WTC11 (cell line): ENCODE measurements around the gene FBLN5. TPM values are rescaled to one million over a fixed set of nuclear protein-coding genes. Genes with fewer than 3 reads are reported as not detected.

Source experiments
- ATAC-seq: fragments of 200-7000 bp; cut with Tn5 transposase; 2 replicates; pipeline ENCODE4 v1.10.0; 2021; ENCODE audit warnings: mild to moderate bottlenecking, moderate library complexity
- CTCF ChIA-PET: fragments of 300-600 bp; sonication (Branson Sonifier 250); formaldehyde crosslinking; loops from one replicate; lab custom pipeline; 2021; ENCODE audit warnings: antibody characterized with exemption; lab: Charles Lee
- POLR2A ChIA-PET: fragments of 350-600 bp; sonication (Branson Sonifier 250); formaldehyde crosslinking; loops from one replicate; lab custom pipeline; 2021; ENCODE audit warnings: antibody characterized with exemption; lab: Charles Lee
- DNase-seq: peaks from one replicate; pipeline ENCODE4 v3.0.0; 2021; ENCODE audit warnings: low spot score
- H3K27ac Mint-ChIP-seq: 2 replicates; pipeline ENCODE4 v1.8.0; 2021; ENCODE audit warnings: mixed read lengths
- H3K27me3 Mint-ChIP-seq: 2 replicates; pipeline ENCODE4 v1.8.0; 2021; ENCODE audit warnings: low read depth, mild to moderate bottlenecking, moderate library complexity, mixed read lengths
- H3K36me3 Mint-ChIP-seq: 2 replicates; pipeline ENCODE4 v1.8.0; 2021; ENCODE audit warnings: mixed read lengths
- H3K4me1 Mint-ChIP-seq: 2 replicates; pipeline ENCODE4 v1.8.0; 2022; ENCODE audit warnings: mixed read lengths
- H3K4me3 Mint-ChIP-seq: 2 replicates; pipeline ENCODE4 v1.8.0; 2021; ENCODE audit warnings: mild to moderate bottlenecking, moderate library complexity, mixed read lengths
- H3K9me3 Mint-ChIP-seq: 2 replicates; pipeline ENCODE4 v1.8.0; 2021; ENCODE audit warnings: mixed read lengths
- GTF2I ChIP-seq: fragments of 250-450 bp; sonication (Bioruptor Pico); conservative IDR thresholded peaks from 2 replicates; pipeline ENCODE4 v1.4.0; 2021; ENCODE audit warnings: mild to moderate bottlenecking
- JAZF1 ChIP-seq: fragments of 250-450 bp; sonication (Bioruptor Pico); IDR thresholded peaks from 2 replicates; pipeline ENCODE4 v1.9.0; 2021; ENCODE audit warnings: moderate library complexity, mild to moderate bottlenecking, inconsistent platforms
- JUN ChIP-seq: sonication (generic); formaldehyde crosslinking; IDR thresholded peaks from 2 replicates; pipeline ENCODE4 v1.8.0; 2023; ENCODE audit warnings: mild to moderate bottlenecking, missing genetic modification reagents
- MXD4 ChIP-seq: fragments of 250-450 bp; sonication (Bioruptor Pico); IDR thresholded peaks from 2 replicates; pipeline ENCODE4 v1.8.0; 2021; ENCODE audit warnings: mild to moderate bottlenecking, moderate library complexity, borderline replicate concordance
- MYBL2 ChIP-seq: sonication (generic); formaldehyde crosslinking; IDR thresholded peaks from 2 replicates; pipeline ENCODE4 v1.8.1; 2023; ENCODE audit warnings: mild to moderate bottlenecking, moderate library complexity, missing genetic modification reagents
- NFATC4 ChIP-seq: fragments of 250-450 bp; sonication (Bioruptor Pico); IDR thresholded peaks from 2 replicates; pipeline ENCODE4 v1.9.0; 2021; ENCODE audit warnings: mild to moderate bottlenecking
- NFYB ChIP-seq: sonication (generic); formaldehyde crosslinking; conservative IDR thresholded peaks from 2 replicates; pipeline ENCODE4 v1.8.0; 2022; ENCODE audit warnings: low read depth, missing genetic modification reagents
- NR1H2 ChIP-seq: sonication (generic); formaldehyde crosslinking; IDR thresholded peaks from 2 replicates; pipeline ENCODE4 v1.9.0; 2021; ENCODE audit warnings: mild to moderate bottlenecking, moderate library complexity, missing genetic modification reagents
- SP1 ChIP-seq: sonication (generic); formaldehyde crosslinking; conservative IDR thresholded peaks from 2 replicates; pipeline ENCODE4 v1.8.1; 2022; ENCODE audit warnings: missing genetic modification reagents
- ZNF121 ChIP-seq: sonication (generic); formaldehyde crosslinking; IDR thresholded peaks from 2 replicates; pipeline ENCODE4 v1.8.0; 2023; ENCODE audit warnings: missing genetic modification reagents
- ZNF138 ChIP-seq: sonication (generic); formaldehyde crosslinking; conservative IDR thresholded peaks from 2 replicates; pipeline ENCODE4 v1.8.1; 2022; ENCODE audit warnings: mild to moderate bottlenecking, moderate library complexity, missing genetic modification reagents
- ZNF416 ChIP-seq: fragments of 250-450 bp; sonication (Bioruptor Pico); IDR thresholded peaks from 2 replicates; pipeline ENCODE4 v1.9.0; 2021; ENCODE audit warnings: mild to moderate bottlenecking, inconsistent platforms
- total RNA-seq: library from RNA; stranded (reverse); gene quantifications from 3 replicates; pipeline ENCODE4 v1.2.3, GENCODE V29; 2021
- TF ChIP-seq, protein P1 (sequence below): fragments of 250-450 bp; sonication (Bioruptor Pico); IDR thresholded peaks from 2 replicates; pipeline ENCODE4 v1.9.0; 2021; ENCODE audit warnings: mild to moderate bottlenecking
- TF ChIP-seq, protein P2 (sequence below): sonication (generic); formaldehyde crosslinking; IDR thresholded peaks from 2 replicates; pipeline ENCODE4 v1.8.0; 2022; ENCODE audit warnings: mild to moderate bottlenecking, missing genetic modification reagents
- TF ChIP-seq, protein P3 (sequence below): sonication (generic); formaldehyde crosslinking; IDR thresholded peaks from 2 replicates; pipeline ENCODE4 v1.8.1; 2023; ENCODE audit warnings: mild to moderate bottlenecking, missing genetic modification reagents, moderate library complexity
- TF ChIP-seq, protein P4 (sequence below): fragments of 200-600 bp; IDR thresholded peaks from 2 replicates; pipeline ENCODE4 v1.8.0; 2022; ENCODE audit warnings: antibody characterized with exemption
- TF ChIP-seq, protein P5 (sequence below): sonication (generic); formaldehyde crosslinking; IDR thresholded peaks from 2 replicates; pipeline ENCODE4 v1.8.0; 2023; ENCODE audit warnings: missing genetic modification reagents
- TF ChIP-seq, protein P6 (sequence below): sonication (generic); formaldehyde crosslinking; IDR thresholded peaks from 2 replicates; pipeline ENCODE4 v1.8.1; 2023; ENCODE audit warnings: mild to moderate bottlenecking, moderate library complexity, missing genetic modification reagents
- TF ChIP-seq, protein P7 (sequence below): sonication (generic); formaldehyde crosslinking; conservative IDR thresholded peaks from 2 replicates; pipeline ENCODE4 v1.8.1; 2022; ENCODE audit warnings: mild to moderate bottlenecking, missing genetic modification reagents
- TF ChIP-seq, protein P8 (sequence below): sonication (generic); formaldehyde crosslinking; IDR thresholded peaks from 2 replicates; pipeline ENCODE4 v1.8.1; 2023; ENCODE audit warnings: mild to moderate bottlenecking, missing genetic modification reagents

FBLN5 gene
- total RNA-seq, 1 experiment from 2014 or later, result 4.0 TPM

DNA sequence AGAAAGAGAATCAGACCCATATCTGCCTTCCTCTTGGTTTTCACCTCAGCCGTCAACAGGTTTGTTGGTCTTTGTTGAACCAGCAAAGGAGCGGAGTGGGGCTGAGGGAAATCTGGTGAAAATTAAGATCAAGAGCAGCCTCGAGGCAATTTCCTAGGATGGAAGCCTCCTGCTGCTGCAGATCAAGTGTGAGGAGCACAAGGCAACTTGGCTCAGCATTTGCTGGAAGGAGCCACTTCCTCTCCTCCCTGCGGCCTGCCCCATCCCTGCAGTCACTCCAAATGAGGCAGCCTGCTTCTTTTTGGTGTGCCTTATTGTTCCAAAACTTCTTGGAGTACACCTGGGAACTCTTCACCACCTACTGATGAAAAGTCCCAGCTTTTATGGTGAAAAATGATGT, 85.1 kb downstream of the FBLN5 start:
- H3K36me3 Mint-ChIP-seq, result no peaks in the 10 kb centered on the region
- H3K27ac Mint-ChIP-seq, result no peak overlapping the region
- peaks cover 22% of the 10 kb centered on the region for H3K4me1 Mint-ChIP-seq
- H3K4me3 Mint-ChIP-seq, result no peak overlapping the region
- CTCF ChIA-PET, result interaction anchor here (0.7 to 0.9 kb wide), 2 partner anchors 38 to 49 kb away, joined by 4 to 5 read pairs; no protein-coding TSS in a partner anchor
- H3K27me3 Mint-ChIP-seq, result peaks cover 3% of the 10 kb centered on the region; the same call in 1 of the 2 replicates
- DNase-seq (no peak), ATAC-seq (no peak; the same call in 1 of the 2 replicates)
- H3K9me3 Mint-ChIP-seq, result peaks cover 2% of the 10 kb centered on the region; the same call in 1 of the 2 replicates
- POLR2A ChIA-PET, result no interaction called here
- TF ChIP-seq NR1H2 (CRISPR knock-in tag), result no peak
- TF ChIP-seq NFYB (CRISPR knock-in tag), result no peak
- TF ChIP-seq, protein P1, sequence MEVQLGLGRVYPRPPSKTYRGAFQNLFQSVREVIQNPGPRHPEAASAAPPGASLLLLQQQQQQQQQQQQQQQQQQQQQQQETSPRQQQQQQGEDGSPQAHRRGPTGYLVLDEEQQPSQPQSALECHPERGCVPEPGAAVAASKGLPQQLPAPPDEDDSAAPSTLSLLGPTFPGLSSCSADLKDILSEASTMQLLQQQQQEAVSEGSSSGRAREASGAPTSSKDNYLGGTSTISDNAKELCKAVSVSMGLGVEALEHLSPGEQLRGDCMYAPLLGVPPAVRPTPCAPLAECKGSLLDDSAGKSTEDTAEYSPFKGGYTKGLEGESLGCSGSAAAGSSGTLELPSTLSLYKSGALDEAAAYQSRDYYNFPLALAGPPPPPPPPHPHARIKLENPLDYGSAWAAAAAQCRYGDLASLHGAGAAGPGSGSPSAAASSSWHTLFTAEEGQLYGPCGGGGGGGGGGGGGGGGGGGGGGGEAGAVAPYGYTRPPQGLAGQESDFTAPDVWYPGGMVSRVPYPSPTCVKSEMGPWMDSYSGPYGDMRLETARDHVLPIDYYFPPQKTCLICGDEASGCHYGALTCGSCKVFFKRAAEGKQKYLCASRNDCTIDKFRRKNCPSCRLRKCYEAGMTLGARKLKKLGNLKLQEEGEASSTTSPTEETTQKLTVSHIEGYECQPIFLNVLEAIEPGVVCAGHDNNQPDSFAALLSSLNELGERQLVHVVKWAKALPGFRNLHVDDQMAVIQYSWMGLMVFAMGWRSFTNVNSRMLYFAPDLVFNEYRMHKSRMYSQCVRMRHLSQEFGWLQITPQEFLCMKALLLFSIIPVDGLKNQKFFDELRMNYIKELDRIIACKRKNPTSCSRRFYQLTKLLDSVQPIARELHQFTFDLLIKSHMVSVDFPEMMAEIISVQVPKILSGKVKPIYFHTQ (CRISPR knock-in tag), result no peak
- TF ChIP-seq, protein P2, sequence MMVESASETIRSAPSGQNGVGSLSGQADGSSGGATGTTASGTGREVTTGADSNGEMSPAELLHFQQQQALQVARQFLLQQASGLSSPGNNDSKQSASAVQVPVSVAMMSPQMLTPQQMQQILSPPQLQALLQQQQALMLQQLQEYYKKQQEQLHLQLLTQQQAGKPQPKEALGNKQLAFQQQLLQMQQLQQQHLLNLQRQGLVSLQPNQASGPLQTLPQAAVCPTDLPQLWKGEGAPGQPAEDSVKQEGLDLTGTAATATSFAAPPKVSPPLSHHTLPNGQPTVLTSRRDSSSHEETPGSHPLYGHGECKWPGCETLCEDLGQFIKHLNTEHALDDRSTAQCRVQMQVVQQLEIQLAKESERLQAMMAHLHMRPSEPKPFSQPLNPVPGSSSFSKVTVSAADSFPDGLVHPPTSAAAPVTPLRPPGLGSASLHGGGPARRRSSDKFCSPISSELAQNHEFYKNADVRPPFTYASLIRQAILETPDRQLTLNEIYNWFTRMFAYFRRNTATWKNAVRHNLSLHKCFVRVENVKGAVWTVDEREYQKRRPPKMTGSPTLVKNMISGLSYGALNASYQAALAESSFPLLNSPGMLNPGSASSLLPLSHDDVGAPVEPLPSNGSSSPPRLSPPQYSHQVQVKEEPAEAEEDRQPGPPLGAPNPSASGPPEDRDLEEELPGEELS (CRISPR knock-in tag), result no peak
- TF ChIP-seq ZNF416 (CRISPR knock-in tag), result no peak
- TF ChIP-seq JAZF1 (CRISPR knock-in tag), result no peak
- TF ChIP-seq ZNF138 (CRISPR knock-in tag), result no peak

DNA sequence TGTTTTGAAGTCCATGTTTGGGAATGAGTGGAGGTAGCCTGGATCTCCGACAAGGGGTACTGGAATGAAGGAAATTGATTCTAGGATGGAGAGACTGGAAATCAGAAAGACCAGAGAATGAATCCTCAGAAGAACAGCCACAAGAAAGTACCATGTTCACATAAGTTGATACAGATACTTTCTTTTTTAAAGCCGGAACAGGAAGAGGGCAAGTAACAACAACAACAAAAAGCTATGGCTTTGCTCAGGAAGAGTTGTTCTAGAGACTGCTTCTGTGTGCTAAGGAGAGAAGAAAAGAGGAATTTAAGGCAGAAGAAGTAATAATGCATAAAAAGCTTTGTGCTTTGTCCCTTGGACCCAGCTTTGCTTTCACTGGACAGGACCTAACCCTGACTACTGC, 86.4 kb downstream of the FBLN5 start:
- DNase-seq (no peak), ATAC-seq (no peak)
- Mint-ChIP-seq H3K4me3 (no peak overlapping the region), H3K4me1 (peaks cover 22% of the 10 kb centered on the region), H3K36me3 (no peaks in the 10 kb centered on the region), H3K9me3 (no peaks in the 10 kb centered on the region), H3K27ac (no peak overlapping the region), H3K27me3 (no peaks in the 10 kb centered on the region; the same call in 1 of the 2 replicates)
- POLR2A ChIA-PET, result no interaction called here
- CTCF ChIA-PET, result no interaction called here
- TF ChIP-seq, protein P3, sequence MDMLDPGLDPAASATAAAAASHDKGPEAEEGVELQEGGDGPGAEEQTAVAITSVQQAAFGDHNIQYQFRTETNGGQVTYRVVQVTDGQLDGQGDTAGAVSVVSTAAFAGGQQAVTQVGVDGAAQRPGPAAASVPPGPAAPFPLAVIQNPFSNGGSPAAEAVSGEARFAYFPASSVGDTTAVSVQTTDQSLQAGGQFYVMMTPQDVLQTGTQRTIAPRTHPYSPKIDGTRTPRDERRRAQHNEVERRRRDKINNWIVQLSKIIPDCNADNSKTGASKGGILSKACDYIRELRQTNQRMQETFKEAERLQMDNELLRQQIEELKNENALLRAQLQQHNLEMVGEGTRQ (CRISPR knock-in tag), result no peak
- TF ChIP-seq, protein P4, sequence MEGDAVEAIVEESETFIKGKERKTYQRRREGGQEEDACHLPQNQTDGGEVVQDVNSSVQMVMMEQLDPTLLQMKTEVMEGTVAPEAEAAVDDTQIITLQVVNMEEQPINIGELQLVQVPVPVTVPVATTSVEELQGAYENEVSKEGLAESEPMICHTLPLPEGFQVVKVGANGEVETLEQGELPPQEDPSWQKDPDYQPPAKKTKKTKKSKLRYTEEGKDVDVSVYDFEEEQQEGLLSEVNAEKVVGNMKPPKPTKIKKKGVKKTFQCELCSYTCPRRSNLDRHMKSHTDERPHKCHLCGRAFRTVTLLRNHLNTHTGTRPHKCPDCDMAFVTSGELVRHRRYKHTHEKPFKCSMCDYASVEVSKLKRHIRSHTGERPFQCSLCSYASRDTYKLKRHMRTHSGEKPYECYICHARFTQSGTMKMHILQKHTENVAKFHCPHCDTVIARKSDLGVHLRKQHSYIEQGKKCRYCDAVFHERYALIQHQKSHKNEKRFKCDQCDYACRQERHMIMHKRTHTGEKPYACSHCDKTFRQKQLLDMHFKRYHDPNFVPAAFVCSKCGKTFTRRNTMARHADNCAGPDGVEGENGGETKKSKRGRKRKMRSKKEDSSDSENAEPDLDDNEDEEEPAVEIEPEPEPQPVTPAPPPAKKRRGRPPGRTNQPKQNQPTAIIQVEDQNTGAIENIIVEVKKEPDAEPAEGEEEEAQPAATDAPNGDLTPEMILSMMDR, result no peak
- TF ChIP-seq ZNF121 (no peak), NFATC4 (CRISPR knock-in tag) (no peak), MXD4 (CRISPR knock-in tag) (no peak), ZNF138 (CRISPR knock-in tag) (no peak), SP1 (CRISPR knock-in tag) (no peak), MYBL2 (CRISPR knock-in tag) (no peak), JUN (CRISPR knock-in tag) (no peak), GTF2I (no peak)
- TF ChIP-seq, protein P5, sequence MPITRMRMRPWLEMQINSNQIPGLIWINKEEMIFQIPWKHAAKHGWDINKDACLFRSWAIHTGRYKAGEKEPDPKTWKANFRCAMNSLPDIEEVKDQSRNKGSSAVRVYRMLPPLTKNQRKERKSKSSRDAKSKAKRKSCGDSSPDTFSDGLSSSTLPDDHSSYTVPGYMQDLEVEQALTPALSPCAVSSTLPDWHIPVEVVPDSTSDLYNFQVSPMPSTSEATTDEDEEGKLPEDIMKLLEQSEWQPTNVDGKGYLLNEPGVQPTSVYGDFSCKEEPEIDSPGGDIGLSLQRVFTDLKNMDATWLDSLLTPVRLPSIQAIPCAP, result no peak
- TF ChIP-seq, protein P6, sequence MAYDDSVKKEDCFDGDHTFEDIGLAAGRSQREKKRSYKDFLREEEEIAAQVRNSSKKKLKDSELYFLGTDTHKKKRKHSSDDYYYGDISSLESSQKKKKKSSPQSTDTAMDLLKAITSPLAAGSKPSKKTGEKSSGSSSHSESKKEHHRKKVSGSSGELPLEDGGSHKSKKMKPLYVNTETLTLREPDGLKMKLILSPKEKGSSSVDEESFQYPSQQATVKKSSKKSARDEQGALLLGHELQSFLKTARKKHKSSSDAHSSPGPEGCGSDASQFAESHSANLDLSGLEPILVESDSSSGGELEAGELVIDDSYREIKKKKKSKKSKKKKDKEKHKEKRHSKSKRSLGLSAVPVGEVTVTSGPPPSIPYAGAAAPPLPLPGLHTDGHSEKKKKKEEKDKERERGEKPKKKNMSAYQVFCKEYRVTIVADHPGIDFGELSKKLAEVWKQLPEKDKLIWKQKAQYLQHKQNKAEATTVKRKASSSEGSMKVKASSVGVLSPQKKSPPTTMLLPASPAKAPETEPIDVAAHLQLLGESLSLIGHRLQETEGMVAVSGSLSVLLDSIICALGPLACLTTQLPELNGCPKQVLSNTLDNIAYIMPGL, result no peak
- TF ChIP-seq, protein P7, sequence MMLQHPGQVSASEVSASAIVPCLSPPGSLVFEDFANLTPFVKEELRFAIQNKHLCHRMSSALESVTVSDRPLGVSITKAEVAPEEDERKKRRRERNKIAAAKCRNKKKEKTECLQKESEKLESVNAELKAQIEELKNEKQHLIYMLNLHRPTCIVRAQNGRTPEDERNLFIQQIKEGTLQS, result no peak
- TF ChIP-seq, protein P8, sequence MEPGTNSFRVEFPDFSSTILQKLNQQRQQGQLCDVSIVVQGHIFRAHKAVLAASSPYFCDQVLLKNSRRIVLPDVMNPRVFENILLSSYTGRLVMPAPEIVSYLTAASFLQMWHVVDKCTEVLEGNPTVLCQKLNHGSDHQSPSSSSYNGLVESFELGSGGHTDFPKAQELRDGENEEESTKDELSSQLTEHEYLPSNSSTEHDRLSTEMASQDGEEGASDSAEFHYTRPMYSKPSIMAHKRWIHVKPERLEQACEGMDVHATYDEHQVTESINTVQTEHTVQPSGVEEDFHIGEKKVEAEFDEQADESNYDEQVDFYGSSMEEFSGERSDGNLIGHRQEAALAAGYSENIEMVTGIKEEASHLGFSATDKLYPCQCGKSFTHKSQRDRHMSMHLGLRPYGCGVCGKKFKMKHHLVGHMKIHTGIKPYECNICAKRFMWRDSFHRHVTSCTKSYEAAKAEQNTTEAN (CRISPR knock-in tag), result no peak
- TF ChIP-seq, protein P1 (CRISPR knock-in tag), result no peak
